HCT116 (cell line): ENCODE measurements around the gene SYNPR.
"Not testable (repeated sequence)": the region's sequence is repeated elsewhere in the genome, so short reads cannot be mapped to it uniquely, and the experiment has no call there.

Source experiments
- CEBPB ChIP-seq: IDR thresholded peaks from 2 replicates; pipeline ENCODE4 v1.6.1; 2012; ENCODE audit warnings: low read depth
- CTCF ChIP-seq, 3 experiments: fragments of 200-600 bp in 1 of 3; sonication (generic) in 1 of 3; IDR thresholded peaks in 2 of 3; conservative IDR thresholded peaks in 1 of 3; 2 replicates each; pipeline ENCODE4 v1.5.1; 2012 to 2017; ENCODE audit warnings: low read depth in 2 of 3, low read length in 2 of 3, antibody characterized with exemption in 1 of 3, borderline replicate concordance in 1 of 3, control low read depth in 1 of 3, mild to moderate bottlenecking in 1 of 3, mixed read lengths in 1 of 3, mixed run types in 1 of 3, moderate library complexity in 1 of 3; ENCODE audit not compliant: insufficient read depth in 1 of 3
- EZH2 ChIP-seq: fragments of 200-600 bp; sonication (generic); IDR thresholded peaks from 2 replicates; pipeline ENCODE4 v1.6.1; 2017; ENCODE audit warnings: antibody characterized with exemption, mixed run types
- EZH2phosphoT487 ChIP-seq: fragments of 200-600 bp; IDR thresholded peaks from 2 replicates; pipeline ENCODE4 v1.6.1; 2018; ENCODE audit warnings: antibody characterized with exemption, borderline replicate concordance
- FOSL1 ChIP-seq: IDR thresholded peaks from 2 replicates; pipeline ENCODE4 v1.6.1; 2012; ENCODE audit warnings: low read depth
- POLR2A ChIP-seq: IDR thresholded peaks from 2 replicates; pipeline ENCODE4 v1.7.0; 2011; ENCODE audit warnings: borderline replicate concordance; ENCODE audit not compliant: insufficient read depth, insufficient read length; ENCODE audit errors: extremely low read depth
- POLR2AphosphoS5 ChIP-seq: IDR thresholded peaks from 2 replicates; pipeline ENCODE4 v1.6.1; 2011; ENCODE audit warnings: mild to moderate bottlenecking, low read depth, low read length, moderate library complexity
- SP1 ChIP-seq: IDR thresholded peaks from 2 replicates; pipeline ENCODE4 v1.6.1; 2012; ENCODE audit warnings: low read depth
- TCF7L2 ChIP-seq: IDR thresholded peaks from 2 replicates; pipeline ENCODE4 v1.7.0; 2011; ENCODE audit warnings: borderline replicate concordance, inconsistent platforms; ENCODE audit not compliant: insufficient read depth, insufficient read length; ENCODE audit errors: extremely low read depth

DNA sequence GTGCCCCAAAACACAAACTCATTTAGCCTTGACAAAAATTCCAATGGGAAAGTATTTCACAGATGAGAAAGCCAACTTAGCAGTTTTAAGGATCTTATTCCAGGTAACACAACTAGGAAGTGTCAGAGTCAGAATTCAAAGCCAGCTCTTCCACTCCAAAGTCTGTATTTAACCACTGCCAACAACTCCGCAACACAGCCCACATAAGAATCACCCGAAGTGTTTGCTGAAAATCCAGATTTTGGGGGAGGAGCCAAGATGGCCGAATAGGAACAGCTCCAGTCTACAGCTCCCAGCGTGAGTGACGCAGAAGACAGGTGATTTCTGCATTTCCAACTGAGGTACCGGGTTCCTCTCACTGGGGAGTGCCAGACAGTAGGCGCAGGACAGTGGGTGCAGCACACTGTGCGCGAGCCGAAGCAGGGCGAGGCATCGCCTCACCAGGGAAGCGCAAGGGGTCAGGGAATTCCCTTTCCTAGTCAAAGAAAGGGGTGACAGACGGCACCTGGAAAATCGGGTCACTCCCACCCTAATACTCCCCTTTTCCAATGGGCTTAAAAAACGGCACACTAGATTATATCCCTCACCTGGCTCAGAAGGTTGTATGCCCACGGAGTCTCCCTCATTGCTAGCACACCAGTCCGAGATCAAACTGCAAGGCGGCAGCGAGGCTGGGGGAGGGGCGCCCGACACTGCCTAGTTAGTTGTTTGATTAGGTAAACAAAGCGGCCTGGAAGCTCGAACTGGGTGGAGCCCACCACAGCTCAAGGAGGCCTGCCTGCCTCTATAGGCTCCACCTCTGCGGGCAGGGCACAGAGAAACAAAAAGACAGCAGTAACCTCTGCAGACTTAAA is 367.0 kb downstream of the SYNPR start:
- TF ChIP-seq POLR2A; CEBPB; POLR2AphosphoS5; CTCF (IDR thresholded peaks at IDR 0.05 in 2 of 3, conservative IDR thresholded peaks at IDR 0.05 in 1 of 3; ENCODE audit: borderline replicate concordance in 1 of 3, insufficient read depth in 1 of 3, low read depth in 2 of 3, low read length in 2 of 3); SP1; EZH2; EZH2phosphoT487; FOSL1; TCF7L2: not testable (repeated sequence)
